HEK293T (cell line): ENCODE measurements around the gene ANXA3.

Source experiments
- CTCF ChIA-PET: fragments of 350-600 bp; formaldehyde crosslinking; extraction: SDS; loops from one replicate; lab custom pipeline; 2021; ENCODE audit warnings: antibody characterized with exemption, inconsistent platforms; lab: Yijun Ruan, JAX
- POLR2A ChIA-PET: fragments of 350-600 bp; formaldehyde crosslinking; extraction: SDS; loops from one replicate; lab custom pipeline; 2020; ENCODE audit warnings: antibody characterized with exemption, inconsistent platforms; lab: Yijun Ruan, JAX
- DNase-seq: peaks from one replicate; pipeline ENCODE4 v3.0.0; 2012; ENCODE audit warnings: mixed read lengths; ENCODE audit errors: extremely low spot score
- ARNT ChIP-seq: fragments of 450-650 bp; IDR thresholded peaks from 2 replicates; pipeline ENCODE4 v1.6.1; 2017; ENCODE audit warnings: mild to moderate bottlenecking
- BHLHE40 ChIP-seq: fragments of 450-650 bp; IDR thresholded peaks from 2 replicates; pipeline ENCODE4 v1.6.1; 2016; ENCODE audit warnings: mild to moderate bottlenecking, moderate library complexity, borderline replicate concordance
- CTBP1 ChIP-seq: fragments of 450-650 bp; IDR thresholded peaks from 2 replicates; pipeline ENCODE4 v1.6.1; 2016; ENCODE audit warnings: borderline replicate concordance
- ELF4 ChIP-seq: fragments of 450-650 bp; IDR thresholded peaks from 2 replicates; pipeline ENCODE4 v1.6.1; 2017; ENCODE audit warnings: antibody characterized with exemption
- FOXA1 ChIP-seq: fragments of 450-650 bp; IDR thresholded peaks from 2 replicates; pipeline ENCODE4 v1.6.1; 2016; ENCODE audit warnings: mild to moderate bottlenecking
- FOXK2 ChIP-seq: fragments of 450-650 bp; IDR thresholded peaks from 2 replicates; pipeline ENCODE4 v1.6.1; 2016; ENCODE audit warnings: mild to moderate bottlenecking
- FOXM1 ChIP-seq: fragments of 450-650 bp; IDR thresholded peaks from 2 replicates; pipeline ENCODE4 v1.6.1; 2017; ENCODE audit warnings: mild to moderate bottlenecking, borderline replicate concordance
- HDGF ChIP-seq: fragments of 450-650 bp; IDR thresholded peaks from 2 replicates; pipeline ENCODE4 v1.6.1; 2017; ENCODE audit warnings: antibody characterized with exemption, borderline replicate concordance
- L3MBTL2 ChIP-seq: fragments of 450-650 bp; conservative IDR thresholded peaks from 2 replicates; pipeline ENCODE4 v1.6.1; 2016; ENCODE audit warnings: mild to moderate bottlenecking
- LEF1 ChIP-seq: fragments of 450-650 bp; IDR thresholded peaks from 2 replicates; pipeline ENCODE4 v1.6.1; 2017; ENCODE audit warnings: mild to moderate bottlenecking, borderline replicate concordance
- NFRKB ChIP-seq: fragments of 450-650 bp; IDR thresholded peaks from 2 replicates; pipeline ENCODE4 v1.6.1; 2016; ENCODE audit warnings: mild to moderate bottlenecking, moderate library complexity
- PKNOX1 ChIP-seq: fragments of 450-650 bp; IDR thresholded peaks from 2 replicates; pipeline ENCODE4 v1.6.1; 2016
- SP1 ChIP-seq: fragments of 450-650 bp; IDR thresholded peaks from 2 replicates; pipeline ENCODE4 v1.6.1; 2017
- SUZ12 ChIP-seq: fragments of 450-650 bp; IDR thresholded peaks from 2 replicates; pipeline ENCODE4 v1.6.1; 2016; ENCODE audit warnings: mild to moderate bottlenecking
- TARDBP ChIP-seq: fragments of 450-650 bp; IDR thresholded peaks from 2 replicates; pipeline ENCODE4 v1.6.1; 2016
- ZNF384 ChIP-seq: fragments of 450-650 bp; IDR thresholded peaks from 2 replicates; pipeline ENCODE4 v1.6.1; 2016

ANXA3 gene

GRCh38 chr4:78599931-78600375 is 48.4 kb downstream of the ANXA3 start:
- ChIA-PET CTCF (no interaction called here), POLR2A (no interaction called here)

DNA sequence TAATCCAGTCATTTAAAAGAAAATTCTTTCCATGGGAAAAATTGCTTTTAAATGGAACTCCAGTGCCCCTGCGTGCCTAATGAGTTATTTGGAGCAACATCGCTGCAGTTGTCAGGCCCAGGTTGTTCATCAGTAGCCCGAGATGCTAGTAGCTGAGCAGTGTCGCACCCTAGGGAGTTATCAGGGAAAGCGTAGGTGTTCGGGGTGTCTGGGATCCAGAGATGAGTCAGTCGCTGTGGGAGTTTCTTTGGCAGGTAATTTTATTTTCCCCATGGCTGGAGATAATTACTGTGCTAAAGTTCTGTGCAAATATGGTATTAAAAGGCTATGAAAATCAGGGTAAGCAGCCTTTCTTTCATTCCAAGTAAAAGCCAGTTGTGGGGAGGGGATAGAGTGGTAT is 49.4 kb downstream of the ANXA3 start:
- TF ChIP-seq TARDBP (no peak), CTBP1 (no peak), ELF4 (no peak), SUZ12 (no peak), HDGF (no peak), FOXK2 (no peak), LEF1 (no peak)
- POLR2A ChIA-PET = no interaction called here
- no peak for DNase-seq
- CTCF ChIA-PET = no interaction called here

More at GRCh38 chr4:78599931-78600375, 48.4 kb downstream of the ANXA3 start:
- no peak for DNase-seq
- no peak for TF ChIP-seq FOXM1
- no peak for TF ChIP-seq TARDBP
- no peak for TF ChIP-seq SP1
- TF ChIP-seq FOXK2 = no peak
- no peak for TF ChIP-seq ARNT
- TF ChIP-seq NFRKB = no peak
- TF ChIP-seq ZNF384 = no peak
- TF ChIP-seq ELF4 = no peak
- no peak for TF ChIP-seq LEF1
- TF ChIP-seq L3MBTL2 = no peak
- TF ChIP-seq FOXA1 = no peak
- no peak for TF ChIP-seq SUZ12
- TF ChIP-seq BHLHE40 = no peak
- TF ChIP-seq CTBP1 = no peak
- no peak for TF ChIP-seq HDGF
- TF ChIP-seq PKNOX1 = no peak

GRCh38 chr4:78602334-78602733 is 50.8 kb downstream of the ANXA3 start:
- ChIA-PET CTCF (no interaction called here), POLR2A (no interaction called here)
- DNase-seq = no peak
- TF ChIP-seq ARNT (no peak), L3MBTL2 (no peak), SUZ12 (no peak), FOXA1 (no peak), BHLHE40 (no peak), LEF1 (no peak), HDGF (no peak), SP1 (no peak), FOXK2 (no peak), FOXM1 (no peak), CTBP1 (no peak), NFRKB (no peak), TARDBP (no peak), ELF4 (no peak), ZNF384 (no peak), PKNOX1 (no peak)

GRCh38 chr4:78603384-78603783 is 51.8 kb downstream of the ANXA3 start:
- TF ChIP-seq LEF1 = no peak
- TF ChIP-seq FOXM1 = no peak
- no peak for TF ChIP-seq PKNOX1
- no peak for TF ChIP-seq NFRKB
- no peak for TF ChIP-seq BHLHE40
- no peak for TF ChIP-seq CTBP1
- TF ChIP-seq FOXK2 = no peak
- no peak for TF ChIP-seq ZNF384
- DNase-seq = no peak
- CTCF ChIA-PET = no interaction called here
- POLR2A ChIA-PET = no interaction called here

DNA sequence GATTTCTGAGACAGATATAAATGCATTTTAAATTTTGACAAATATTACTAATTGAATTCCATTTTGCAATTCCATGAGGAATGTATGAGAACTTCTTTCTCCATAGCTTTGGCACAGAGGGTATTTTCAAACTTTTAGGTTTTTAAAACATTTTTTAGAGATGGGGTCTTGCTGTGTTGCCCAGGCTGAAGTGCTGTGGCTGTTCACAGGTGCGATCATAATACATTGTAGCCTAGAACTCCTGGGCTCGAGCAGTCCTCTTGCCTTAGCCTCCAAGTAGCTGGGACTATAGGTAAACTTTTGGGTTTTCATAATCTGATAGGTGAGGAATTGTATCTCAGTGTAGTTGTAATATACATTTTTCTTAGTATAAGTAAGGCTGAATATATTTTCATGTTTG is 53.4 kb downstream of the ANXA3 start:
- POLR2A ChIA-PET = no interaction called here

GRCh38 chr4:78606035-78606434 is 54.5 kb downstream of the ANXA3 start:
- TF ChIP-seq NFRKB (no peak), HDGF (no peak), ARNT (no peak), LEF1 (no peak)
- POLR2A ChIA-PET = no interaction called here
- no peak for DNase-seq
- CTCF ChIA-PET = no interaction called here

More for the DNA sequence above, 53.4 kb downstream of the ANXA3 start:
- DNase-seq = no peak
- no peak for TF ChIP-seq SP1
- no peak for TF ChIP-seq LEF1
- no peak for TF ChIP-seq FOXK2
- no peak for TF ChIP-seq HDGF
- no peak for TF ChIP-seq L3MBTL2
- TF ChIP-seq BHLHE40 = no peak
- no peak for TF ChIP-seq TARDBP
- CTCF ChIA-PET = no interaction called here
